ENCODE data around the gene ZNF768.
"Not testable (repeated sequence)": the region's sequence is repeated elsewhere in the genome, so short reads cannot be mapped to it uniquely, and the experiment has no call there.

Gene ZNF768

GRCh38 chr16:30533748-30534367 is 7.5 kb upstream of the ZNF768 start:
- DNase-seq (ENCODE audit: insufficient read length, low spot score) (no peak), FAIRE-seq (peak; percentile 51)

- DNase-seq (ENCODE audit: insufficient read length, low spot score) (no peak), FAIRE-seq (no peak)
Measured at GRCh38 chr16:30533146-30533522, 6.8 kb upstream of the ZNF768 start.

- FAIRE-seq (no peak), DNase-seq (ENCODE audit: insufficient read length, low spot score) (no peak)
Measured at GRCh38 chr16:30532285-30533145, 6.1 kb upstream of the ZNF768 start.

- DNase-seq (ENCODE audit: insufficient read length, low spot score) (no peak), FAIRE-seq (no peak)
Measured at GRCh38 chr16:30530163-30531037, 4.0 kb upstream of the ZNF768 start.

- FAIRE-seq (no peak), DNase-seq (ENCODE audit: insufficient read length, low spot score) (no peak)
Measured at GRCh38 chr16:30528799-30529457, 2.6 kb upstream of the ZNF768 start.

- no peak for FAIRE-seq
Measured at GRCh38 chr16:30527635-30528178, 1.3 kb upstream of the ZNF768 start.

GRCh38 chr16:30526823-30527634 is 663 bp upstream of the ZNF768 start:
- FAIRE-seq = peak; percentile 95
- DNase-seq (ENCODE audit: insufficient read length, low spot score) = peak; percentile 97

More at GRCh38 chr16:30527635-30528178, 1.3 kb upstream of the ZNF768 start:
- DNase-seq (ENCODE audit: insufficient read length, low spot score) = peak; percentile 65

- DNase-seq (ENCODE audit: insufficient read length, low spot score) (no peak), FAIRE-seq (peak; percentile 70)
Measured at GRCh38 chr16:30525844-30526136, 576 bp downstream of the ZNF768 start.

GRCh38 chr16:30524575-30525568 is 1.5 kb downstream of the ZNF768 start:
- FAIRE-seq (no peak), DNase-seq (ENCODE audit: insufficient read length, low spot score) (no peak)

- DNase-seq (ENCODE audit: insufficient read length, low spot score) = no peak
- FAIRE-seq = no peak
Measured at GRCh38 chr16:30523768-30524574, 2.4 kb downstream of the ZNF768 start.

- DNase-seq (ENCODE audit: insufficient read length, low spot score); FAIRE-seq: not testable (repeated sequence)
Measured at GRCh38 chr16:30522702-30523463, 3.5 kb downstream of the ZNF768 start.

GRCh38 chr16:30521873-30522641 is 4.3 kb downstream of the ZNF768 start:
- DNase-seq (ENCODE audit: insufficient read length, low spot score) = no peak

GRCh38 chr16:30521476-30521872 is 4.9 kb downstream of the ZNF768 start:
- FAIRE-seq = no peak

More at GRCh38 chr16:30521873-30522641, 4.3 kb downstream of the ZNF768 start:
- FAIRE-seq = no peak

GRCh38 chr16:30519120-30520049 is 7.0 kb downstream of the ZNF768 start:
- FAIRE-seq (no peak), DNase-seq (ENCODE audit: insufficient read length, low spot score) (no peak)

More at GRCh38 chr16:30521476-30521872, 4.9 kb downstream of the ZNF768 start:
- DNase-seq (ENCODE audit: insufficient read length, low spot score) = no peak

- no peak for DNase-seq (ENCODE audit: insufficient read length, low spot score)
- no peak for FAIRE-seq
Measured at GRCh38 chr16:30518552-30518951, 7.8 kb downstream of the ZNF768 start.

Data from GM19239 (cell line).